T-helper 2 cell (primary cell): ENCODE measurements around the gene DLX1.
"Not testable (repeated sequence)": the region's sequence is repeated elsewhere in the genome, so short reads cannot be mapped to it uniquely, and the experiment has no call there.

Experiments used
- DNase-seq, 5 experiments: peaks; one replicate each; pipeline versions ENCODE4 v3.0.0 to v3.0.0-alpha.2; 2012 to 2022
- total RNA-seq, 2 donors: gene quantifications; one replicate each; lab custom pipeline; 2026; lab: John Stamatoyannopoulos, UW

DLX1 gene
- total RNA-seq, result 0 to 0.20 reads per million in 2 donors

- DNase-seq, result peak in 1 of 5 experiments; percentile 82
These were observed at the start of gene DLX1 for GRCh38 chr2:172085460-172086159. DLX1 (plus strand) TSS chr2:172085507; CDS start chr2:172085678, 171 bp downstream.

GRCh38 chr2:172038121-172038520 lies 47.2 kb upstream of the DLX1 start:
- no peak for DNase-seq

- DNase-seq, result no peak
These were observed 46.7 kb upstream of the DLX1 start for GRCh38 chr2:172038604-172039003.

GRCh38 chr2:172039011-172039704 lies 46.1 kb upstream of the DLX1 start:
- DNase-seq, result no peak

- no peak for DNase-seq
These were observed 45.0 kb upstream of the DLX1 start for GRCh38 chr2:172040311-172040710.

- no peak for DNase-seq
These were observed 39.1 kb upstream of the DLX1 start for GRCh38 chr2:172046080-172046678.

GRCh38 chr2:172046866-172047565 lies 38.3 kb upstream of the DLX1 start:
- no peak for DNase-seq

- no peak for DNase-seq
These were observed 37.5 kb upstream of the DLX1 start for GRCh38 chr2:172047566-172048507.

- no peak for DNase-seq
These were observed 36.5 kb upstream of the DLX1 start for GRCh38 chr2:172048508-172049503.

GRCh38 chr2:172049567-172050120 lies 35.7 kb upstream of the DLX1 start:
- no peak for DNase-seq

GRCh38 chr2:172050479-172051125 lies 34.7 kb upstream of the DLX1 start:
- DNase-seq, result no peak

GRCh38 chr2:172052000-172052983 lies 33.0 kb upstream of the DLX1 start:
- no peak for DNase-seq

- no peak for DNase-seq
These were observed 31.8 kb upstream of the DLX1 start for GRCh38 chr2:172053486-172053885.

GRCh38 chr2:172056293-172056692 lies 29.0 kb upstream of the DLX1 start:
- DNase-seq, result no peak

- no peak for DNase-seq
These were observed 26.6 kb upstream of the DLX1 start for GRCh38 chr2:172058660-172059059.

GRCh38 chr2:172060118-172060517 lies 25.2 kb upstream of the DLX1 start:
- not testable (repeated sequence) for DNase-seq

- no peak for DNase-seq
These were observed 22.8 kb upstream of the DLX1 start for GRCh38 chr2:172062402-172063004.

- no peak for DNase-seq
These were observed 21.9 kb upstream of the DLX1 start for GRCh38 chr2:172063446-172063845.
